H4 (cell line): ENCODE data around the gene NDRG3. TPM values are rescaled to one million over a fixed set of nuclear protein-coding genes. Genes with fewer than 3 reads are reported as not detected.

Source experiments
- DNase-seq: peaks from one replicate; pipeline ENCODE4 v3.0.0-alpha.2; 2015; ENCODE audit warnings: low spot score
- total RNA-seq: library from RNA; depleted of rRNA; stranded (reverse); fragments of >200 nt; shearing (Covaris generic); gene quantifications from 2 replicates; pipeline ENCODE4 v1.2.3, GENCODE V29; 2014; rRNA removed

Gene NDRG3
- total RNA-seq, 1 experiment from 2014 or later = 24.1 TPM

- no peak for DNase-seq
Measured at GRCh38 chr20:36607586-36608387, 138.1 kb downstream of the NDRG3 start.

- peak; percentile 39 for DNase-seq
Measured at GRCh38 chr20:36606158-36607066, 139.5 kb downstream of the NDRG3 start.

GRCh38 chr20:36605399-36606157 lies 140.3 kb downstream of the NDRG3 start, which contains the start of gene RAB5IF:
Gene RAB5IF (plus strand): TSS chr20:36605779. CDS start chr20:36605952, 173 bp downstream.
- DNase-seq = peak; percentile 98

- DNase-seq = no peak
Measured at GRCh38 chr20:36604952-36605398, 140.9 kb downstream of the NDRG3 start.

Other genes with a start within 250 kb of the NDRG3 start
- gene MYL9, start 204.6 kb downstream of the NDRG3 start, total RNA-seq = not detected in 2 replicates
- 6.6 and 9.0 TPM in 2 replicates for gene TGIF2, start 172.5 kb downstream of the NDRG3 start, total RNA-seq
- gene RAB5IF, start 140.3 kb downstream of the NDRG3 start, total RNA-seq = 215 and 237 TPM in 2 replicates
- gene SLA2, start 99.9 kb downstream of the NDRG3 start, total RNA-seq = not detected in 2 replicates
- 44.3 and 47.9 TPM in 2 replicates for gene DSN1, start 27.7 kb upstream of the NDRG3 start, total RNA-seq
- gene TLDC2, start 130.0 kb upstream of the NDRG3 start, total RNA-seq = not detected in 2 replicates
- gene SAMHD1, start 205.6 kb upstream of the NDRG3 start, total RNA-seq = 23.9 and 24.4 TPM in 2 replicates